GM23248 (cell line): ENCODE results near the gene SPACDR. TPM values are rescaled to one million over a fixed set of nuclear protein-coding genes. Genes with fewer than 3 reads are reported as not detected.

Source experiments
- DNase-seq: peaks from one replicate; pipeline ENCODE4 v3.0.0-alpha.2; 2015
- H2AFZ ChIP-seq: fragments of 200-600 bp; sonication (generic); 2 replicates; pipeline ENCODE4 v1.6.1; 2016; ENCODE audit warnings: antibody characterized with exemption
- H3F3A ChIP-seq: fragments of 200-600 bp; sonication (generic); 2 replicates; pipeline ENCODE4 v1.6.1; 2016; ENCODE audit warnings: mild to moderate bottlenecking, antibody characterized with exemption, mixed run types; ENCODE audit not compliant: insufficient read depth
- H3K27ac ChIP-seq: fragments of 200-600 bp; sonication (generic); 2 replicates; pipeline ENCODE4 v1.5.1; 2016; ENCODE audit warnings: mild to moderate bottlenecking
- H3K27me3 ChIP-seq: fragments of 200-600 bp; sonication (generic); replicated peaks from 2 replicates; pipeline ENCODE4 v1.6.1; 2016; ENCODE audit warnings: mild to moderate bottlenecking; ENCODE audit not compliant: insufficient read depth
- H3K36me3 ChIP-seq: fragments of 200-600 bp; sonication (generic); 2 replicates; pipeline ENCODE4 v1.6.1; 2016; ENCODE audit warnings: low read depth, mild to moderate bottlenecking
- H3K4me1 ChIP-seq: fragments of 200-600 bp; sonication (generic); 2 replicates; pipeline ENCODE4 v1.6.1; 2016; ENCODE audit warnings: mild to moderate bottlenecking; ENCODE audit not compliant: insufficient read depth
- H3K4me2 ChIP-seq: fragments of 200-600 bp; sonication (generic); one replicate; pipeline ENCODE4 v1.6.1; 2016; ENCODE audit warnings: mild to moderate bottlenecking; ENCODE audit not compliant: unreplicated experiment
- H3K4me3 ChIP-seq: fragments of 200-600 bp; sonication (generic); 2 replicates; pipeline ENCODE4 v1.5.1; 2016; ENCODE audit warnings: mild to moderate bottlenecking
- H3K79me2 ChIP-seq: fragments of 200-600 bp; sonication (generic); 2 replicates; pipeline ENCODE4 v1.6.1; 2016; ENCODE audit warnings: mild to moderate bottlenecking; ENCODE audit not compliant: insufficient read depth
- H3K9ac ChIP-seq: fragments of 200-600 bp; sonication (generic); 2 replicates; pipeline ENCODE4 v1.6.1; 2016; ENCODE audit warnings: mild to moderate bottlenecking
- H3K9me2 ChIP-seq: fragments of 200-600 bp; sonication (generic); 2 replicates; pipeline ENCODE4 v1.6.1; 2016; ENCODE audit warnings: mixed run types, mild to moderate bottlenecking, moderate library complexity; ENCODE audit not compliant: insufficient read depth
- H3K9me3 ChIP-seq: fragments of 200-600 bp; sonication (generic); one replicate; pipeline ENCODE4 v1.6.1; 2017; ENCODE audit warnings: low read depth
- H4K20me1 ChIP-seq: fragments of 200-600 bp; sonication (generic); 2 replicates; pipeline ENCODE4 v1.6.0; 2016; ENCODE audit not compliant: insufficient read depth
- EZH2 ChIP-seq: fragments of 200-600 bp; sonication (generic); IDR thresholded peaks from 2 replicates; pipeline ENCODE4 v1.6.1; 2018; ENCODE audit warnings: antibody characterized with exemption, mild to moderate bottlenecking; ENCODE audit not compliant: insufficient read depth, poor library complexity, severe bottlenecking
- EZH2phosphoT487 ChIP-seq: fragments of 200-600 bp; sonication (generic); IDR thresholded peaks from 2 replicates; pipeline ENCODE4 v1.6.1; 2018; ENCODE audit warnings: antibody characterized with exemption, moderate library complexity, mild to moderate bottlenecking, low read depth; ENCODE audit not compliant: insufficient read depth
- WGBS, 2 experiments: methylation state at CpG; one replicate each; pipeline ENCODE4 v1.1.6; 2015 to 2017; ENCODE audit warnings: low lambda C conversion rate in 2 of 2, low coverage in 1 of 2; ENCODE audit errors: missing lambda C conversion rate in 2 of 2; 5-methylcytosine and 5-hydroxymethylcytosine counted together
- in situ Hi-C: fragments of 300-500 bp; cut with MboI; formaldehyde crosslinking; loops from 2 replicates; pipeline ENCODE4 v1.15.0; 2020
- polyA plus RNA-seq: library from polyadenylated mRNA; unstranded; fragments of >200 nt; fragmentation: Nextera tagmentation; extraction: Ambion mirVana; gene quantifications from 2 replicates; pipeline ENCODE4 v1.2.1, GENCODE V29; 2016
- total RNA-seq: library from RNA; depleted of rRNA; stranded (reverse); fragments of >200 nt; shearing (Covaris generic); gene quantifications from 2 replicates; pipeline ENCODE4 v1.2.3, GENCODE V29; 2014; rRNA removed

Gene SPACDR
- total RNA-seq (not detected in 2 replicates), polyA plus RNA-seq (0.50 TPM in 1 of 2 replicates, not detected in the other)

- Histone ChIP-seq H3K27me3 (no peaks in the 10 kb centered on the region), H3K9me2 (no peaks in the 10 kb centered on the region), H3K4me2 (no peak within 1 kb of the TSS), H3K9ac (no peak within 1 kb of the TSS), H3K4me1 (peaks cover 18% of the 10 kb centered on the region), H3K79me2 (no peaks in the 10 kb centered on the region), H3K27ac (no peak within 1 kb of the TSS), H4K20me1 (no peaks in the 10 kb centered on the region), H2AFZ (no peak within 1 kb of the TSS), H3K4me3 (no peak within 1 kb of the TSS), H3F3A (peaks cover 18% of the 10 kb centered on the region), H3K9me3 (no peaks in the 10 kb centered on the region), H3K36me3 (0 out of 2 replicates have a peak, but pooled peaks cover 3% of the 10 kb centered on the region)
- in situ Hi-C loops = loop anchor here (25.0 kb wide), 1 partner anchor 398 kb away; the partner anchor contains the start of genes SLC12A9 and TRIP6
- WGBS, 2 experiments = 43 to 48% methylated on average over 6 to 7 of the region's 7 CpGs
- peak; percentile 30 for DNase-seq
- TF ChIP-seq EZH2 (no peak), EZH2phosphoT487 (no peak)
Observed at GRCh38 chr7:100464210-100464660, at the start of gene SPACDR. TSS of gene SPACDR (minus strand) at chr7:100464260. CDS start at chr7:100464025, 235 bp downstream.

- Histone ChIP-seq H4K20me1 (no peaks in the 10 kb centered on the region), H3K27ac (no peak overlapping the region), H3K9me2 (no peaks in the 10 kb centered on the region), H3F3A (peaks cover 22% of the 10 kb centered on the region), H2AFZ (no peak overlapping the region), H3K4me3 (no peak overlapping the region), H3K9ac (no peak overlapping the region), H3K4me2 (no peak overlapping the region), H3K4me1 (peaks cover 23% of the 10 kb centered on the region), H3K79me2 (no peaks in the 10 kb centered on the region), H3K27me3 (no peaks in the 10 kb centered on the region), H3K36me3 (no peaks in the 10 kb centered on the region), H3K9me3 (no peaks in the 10 kb centered on the region)
- DNase-seq = no peak
- in situ Hi-C loops = no loop called here
- TF ChIP-seq EZH2phosphoT487 = no peak
- TF ChIP-seq EZH2 = no peak
- 98 to 99% methylated on average over 9 of the region's 9 CpGs for WGBS, 2 experiments
Observed at GRCh38 chr7:100513212-100513810, 49.3 kb upstream of the SPACDR start.

- Histone ChIP-seq H3K9me3 (no peaks in the 10 kb centered on the region), H3K4me3 (no peak overlapping the region), H3K27ac (no peak overlapping the region), H3K27me3 (no peaks in the 10 kb centered on the region), H3K4me1 (peaks cover 11% of the 10 kb centered on the region), H4K20me1 (no peaks in the 10 kb centered on the region), H3K9ac (no peak overlapping the region), H3F3A (peaks cover 9% of the 10 kb centered on the region), H3K36me3 (no peaks in the 10 kb centered on the region), H3K9me2 (no peaks in the 10 kb centered on the region), H2AFZ (no peak overlapping the region), H3K79me2 (no peaks in the 10 kb centered on the region), H3K4me2 (no peak overlapping the region)
- no peak for DNase-seq
- no peak for TF ChIP-seq EZH2phosphoT487
- TF ChIP-seq EZH2 = no peak
- in situ Hi-C loops = no loop called here
- WGBS, 2 experiments = 91 to 94% methylated on average over 9 of the region's 9 CpGs
Observed at GRCh38 chr7:100510437-100511239, 46.6 kb upstream of the SPACDR start.

GRCh38 chr7:100509231-100509630 is 45.2 kb upstream of the SPACDR start:
- H3K4me1 ChIP-seq = no peaks in the 10 kb centered on the region
- H3K27me3 ChIP-seq = no peaks in the 10 kb centered on the region
- WGBS, 2 experiments = 23 to 24% methylated on average over 15 of the region's 15 CpGs
- H2AFZ ChIP-seq = peak overlapping the region; percentile 2; the same call in 1 of the 2 replicates
- H3K4me3 ChIP-seq = no peak overlapping the region
- no peak for TF ChIP-seq EZH2
- TF ChIP-seq EZH2phosphoT487 = no peak
- H3K4me2 ChIP-seq = no peak overlapping the region
- H3K79me2 ChIP-seq = no peaks in the 10 kb centered on the region
- H4K20me1 ChIP-seq = no peaks in the 10 kb centered on the region
- no peaks in the 10 kb centered on the region for H3K9me3 ChIP-seq
- no peak overlapping the region for H3K27ac ChIP-seq
- H3K36me3 ChIP-seq = no peaks in the 10 kb centered on the region
- no peak overlapping the region for H3K9ac ChIP-seq
- H3K9me2 ChIP-seq = no peaks in the 10 kb centered on the region
- in situ Hi-C loops = no loop called here
- peak; percentile 63 for DNase-seq
- H3F3A ChIP-seq = no peaks in the 10 kb centered on the region
